Ramos (cell line): ENCODE data around the gene PAX5.
"Not testable (repeated sequence)": the region's sequence is repeated elsewhere in the genome, so short reads cannot be mapped to it uniquely, and the experiment has no call there.

Source experiments
- in situ Hi-C: fragments of 300-500 bp; cut with MboI; formaldehyde crosslinking; loops from one replicate; pipeline ENCODE4 v1.14.3; 2022; ENCODE audit warnings: low sequenced_read_pairs; ENCODE audit not compliant: unreplicated experiment

Gene PAX5

DNA sequence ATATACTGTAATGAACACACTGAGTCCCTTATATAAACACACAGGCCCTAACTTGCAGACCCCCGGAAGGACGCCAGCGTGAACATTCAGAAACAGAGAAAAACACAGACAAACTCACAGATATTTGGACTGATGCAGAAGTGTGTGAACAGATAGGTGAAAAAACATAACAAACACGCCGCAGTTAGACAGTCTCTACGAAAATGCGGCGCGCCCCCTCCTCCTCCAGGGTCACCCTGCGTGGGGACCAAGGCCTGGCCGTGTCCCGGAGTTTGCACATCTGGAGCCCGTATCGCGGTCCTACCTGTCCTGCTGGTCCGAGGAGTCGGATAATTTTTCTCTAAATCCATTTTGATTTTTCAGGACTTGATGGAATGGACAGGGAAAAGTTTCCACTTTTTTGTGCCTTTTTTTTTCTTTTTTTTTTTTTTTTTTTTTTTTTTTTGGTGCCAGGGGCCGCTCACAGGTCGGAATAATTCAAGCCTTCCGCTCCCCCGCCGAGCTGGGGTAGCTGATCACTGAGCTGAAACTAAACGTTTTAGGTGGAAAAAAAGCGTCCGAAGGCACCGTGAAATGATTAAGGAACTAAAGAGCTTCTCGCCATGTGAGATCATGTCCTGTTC is at the start of gene PAX5:
PAX5 (minus strand) TSS at position 587 of the 623 bp plus-strand sequence; CDS start at position 350, 237 bp downstream.
- in situ Hi-C loops, result loop anchor here (10.0 kb wide), 2 partner anchors 91 to 371 kb away; partner anchors contain the start of gene ZCCHC7

DNA sequence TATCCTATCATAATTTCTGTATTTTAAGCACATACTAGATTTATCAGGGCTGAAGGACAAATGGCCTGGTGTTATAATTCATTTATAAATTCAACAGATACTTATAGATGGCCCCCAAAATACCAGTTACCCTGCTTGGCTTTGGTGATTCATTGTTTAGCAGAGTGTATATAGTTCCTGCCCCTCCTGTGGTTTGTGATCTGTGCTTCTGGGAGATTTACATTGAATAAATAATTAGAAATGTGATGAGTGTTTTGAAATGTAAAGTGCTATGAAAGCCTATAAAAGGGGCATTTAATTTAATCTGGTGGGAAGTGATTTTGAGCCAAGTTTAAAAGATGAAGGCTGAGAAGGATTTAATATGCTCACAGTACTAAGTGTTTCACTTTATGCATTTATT is 49.6 kb upstream of the PAX5 start:
- in situ Hi-C loops, result no loop called here

DNA sequence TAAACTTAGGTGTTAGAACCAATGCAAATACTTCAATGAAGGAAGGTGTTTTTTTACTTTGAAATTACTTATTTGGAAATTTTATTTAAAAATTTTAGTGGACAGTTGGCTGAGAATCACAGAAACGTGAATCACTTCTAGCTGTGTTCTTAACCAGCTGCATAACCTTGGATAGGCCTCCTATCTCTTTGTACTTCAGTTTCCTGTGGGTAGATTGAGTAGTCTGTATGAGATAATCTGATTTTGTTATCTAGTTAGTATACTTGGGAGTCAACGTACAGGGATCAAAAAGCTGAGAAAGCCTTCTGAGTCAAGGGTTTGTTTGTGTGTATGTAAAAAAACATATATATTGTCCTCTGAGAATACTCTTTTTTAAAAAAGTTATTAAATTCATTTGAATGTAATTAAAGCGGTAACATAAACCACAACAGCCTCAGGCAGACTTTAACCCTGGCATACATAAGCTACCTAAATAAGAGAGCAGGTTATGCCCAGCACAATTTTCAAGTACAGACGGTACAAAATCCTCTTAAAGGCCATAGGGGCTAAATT is 48.2 kb upstream of the PAX5 start:
- in situ Hi-C loops, result no loop called here

DNA sequence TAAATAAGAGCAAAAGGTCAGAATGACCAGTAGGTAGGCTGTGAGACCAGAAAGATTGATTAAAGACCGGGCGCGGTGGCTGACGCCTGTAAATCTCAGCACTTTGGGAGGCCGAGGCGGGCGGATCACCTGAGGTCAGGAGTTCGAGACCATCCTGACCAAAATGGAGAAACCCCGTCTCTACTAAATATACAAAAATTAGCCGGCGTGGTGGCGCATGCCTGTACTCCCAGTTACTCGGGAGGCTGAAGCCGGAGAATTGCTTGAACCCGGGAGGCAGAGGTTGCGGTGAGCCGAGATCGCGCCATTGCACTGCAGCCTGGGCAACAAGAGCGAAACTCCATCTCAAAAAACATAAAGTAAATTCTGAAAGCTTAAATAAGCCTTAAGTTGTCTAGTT is 47.4 kb upstream of the PAX5 start:
- in situ Hi-C loops, result not testable (repeated sequence)

DNA sequence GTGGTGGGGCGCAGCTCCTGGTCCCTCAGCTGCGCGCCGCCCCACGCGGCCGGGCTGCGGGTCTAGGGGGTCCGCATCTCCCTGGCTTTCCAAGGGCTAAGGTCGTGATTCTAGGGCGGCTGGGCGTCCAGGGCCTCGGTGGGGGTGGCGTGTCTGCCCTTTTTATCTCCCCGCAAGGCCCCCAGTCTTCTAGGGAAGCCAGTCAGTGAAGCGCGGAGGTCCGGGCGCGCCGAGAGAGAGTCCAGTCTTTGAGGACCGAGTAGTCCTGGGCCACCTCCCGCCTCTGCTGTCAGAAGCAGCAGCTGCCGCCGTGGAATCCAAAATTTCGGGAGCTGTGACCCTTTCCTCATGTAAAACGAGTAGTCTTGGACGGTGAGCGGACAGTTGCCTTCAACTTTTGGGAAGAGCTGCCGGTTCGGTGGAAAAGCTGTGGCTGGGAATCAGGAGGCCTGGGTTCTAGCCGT is 46.1 kb upstream of the PAX5 start:
- in situ Hi-C loops, result not testable (repeated sequence)

DNA sequence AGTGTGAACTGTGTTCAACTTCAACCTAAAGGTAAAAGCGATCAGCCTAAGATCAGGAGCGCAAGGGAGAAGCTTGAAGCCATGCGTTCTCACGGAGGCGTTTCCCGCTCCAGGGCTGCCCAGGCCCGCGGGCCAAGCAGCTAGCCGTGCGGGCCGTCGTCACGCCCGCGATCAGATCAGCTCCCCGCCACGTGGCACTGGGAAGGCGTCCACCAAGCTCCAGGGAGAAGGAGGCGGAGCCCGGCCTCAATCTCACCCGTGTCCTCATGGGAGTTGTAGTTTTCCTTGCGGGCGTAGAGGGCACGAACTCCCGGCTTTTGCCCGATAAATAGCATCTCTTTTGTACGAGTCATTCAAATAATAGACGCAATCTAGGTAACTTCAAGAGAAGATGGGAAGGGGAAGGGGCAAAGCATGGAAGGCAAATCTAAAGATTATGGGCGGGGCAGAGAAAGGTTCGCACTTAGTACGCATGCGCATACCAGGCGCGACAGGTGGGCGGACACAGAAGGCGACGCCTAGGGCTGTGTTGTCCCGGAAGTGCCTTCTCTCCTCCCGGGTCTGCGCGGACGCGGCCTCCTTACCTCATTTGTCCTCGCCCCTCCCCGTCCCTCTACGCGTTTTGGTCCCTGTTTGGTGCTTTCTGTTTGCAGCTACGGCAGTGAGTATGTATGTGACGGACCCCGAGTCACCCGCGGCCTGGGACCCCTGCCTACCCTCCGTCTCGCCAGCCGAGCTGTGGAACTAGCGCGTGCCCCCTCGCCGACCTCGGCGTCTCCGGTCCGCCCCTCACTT is 45.5 kb upstream of the PAX5 start:
- in situ Hi-C loops, result loop anchor here (5.0 kb wide), 1 partner anchor 37 kb away; no protein-coding TSS in a partner anchor

DNA sequence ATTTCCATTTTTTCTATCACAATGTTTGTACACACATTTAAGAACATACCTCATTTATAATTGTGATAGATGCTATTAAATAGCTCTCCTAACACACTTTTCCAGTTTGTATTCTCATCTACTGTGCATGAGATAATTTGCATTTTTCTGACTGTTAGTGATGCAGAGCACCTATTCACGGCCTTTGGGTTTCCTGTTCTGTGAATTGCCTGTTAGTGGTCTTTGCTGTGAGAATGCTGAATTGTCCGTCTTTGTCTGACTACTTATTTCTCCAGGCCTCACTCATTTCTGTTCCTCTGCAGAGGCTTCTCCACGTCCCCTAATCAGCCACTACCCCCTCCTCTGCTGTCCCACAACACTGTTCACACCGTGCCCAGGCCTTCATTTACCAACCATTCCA is 40.7 kb upstream of the PAX5 start:
- in situ Hi-C loops, result loop anchor here (5.0 kb wide), 1 partner anchor 32 kb away; no protein-coding TSS in a partner anchor

DNA sequence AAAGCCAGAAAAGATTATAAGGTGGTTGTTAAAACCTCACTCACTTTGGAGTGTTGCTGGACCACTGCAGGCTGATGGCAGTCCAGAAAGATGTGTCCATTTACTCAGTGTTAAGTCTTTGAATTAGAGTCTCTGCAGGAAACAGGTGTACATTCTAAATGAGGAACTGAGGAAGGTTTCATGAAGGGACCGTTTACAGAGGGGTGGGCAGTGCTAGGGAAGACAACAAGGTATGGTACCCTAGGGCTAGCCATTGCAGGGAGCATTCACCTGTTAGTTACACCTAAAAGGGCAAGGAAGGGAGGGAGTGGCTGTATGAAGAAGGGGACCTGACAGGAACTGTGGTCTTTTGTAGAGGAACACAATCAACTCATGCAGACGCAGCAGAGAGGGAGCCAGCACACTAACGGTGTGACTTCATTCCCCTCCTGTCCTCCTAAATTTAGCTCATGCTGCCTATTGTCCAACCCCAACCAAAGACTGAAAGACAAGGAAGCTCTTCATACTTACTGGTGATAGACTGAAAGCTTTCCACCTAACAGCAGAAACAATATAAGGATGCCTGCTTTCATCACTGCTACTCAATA is 32.2 kb upstream of the PAX5 start:
- in situ Hi-C loops, result no loop called here

DNA sequence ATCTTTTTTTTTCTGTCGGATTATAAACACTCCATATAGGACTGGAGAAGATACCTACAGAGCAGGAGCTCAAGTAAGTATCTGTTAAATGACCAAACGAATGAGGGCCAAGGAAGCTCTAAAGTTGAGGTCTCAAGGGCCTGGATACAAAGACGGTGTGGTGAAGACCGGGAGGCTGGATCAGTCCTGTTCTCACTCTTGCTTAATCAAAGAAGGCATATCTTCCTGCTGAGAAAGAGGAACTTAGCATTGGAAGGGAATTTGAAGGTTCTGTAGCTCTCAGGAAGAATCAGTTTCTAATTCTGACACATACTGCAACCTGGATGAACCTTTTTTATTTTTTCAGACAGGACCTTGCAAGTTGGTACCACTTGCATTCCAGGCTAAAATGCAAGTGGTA is 28.3 kb upstream of the PAX5 start:
- in situ Hi-C loops, result no loop called here

DNA sequence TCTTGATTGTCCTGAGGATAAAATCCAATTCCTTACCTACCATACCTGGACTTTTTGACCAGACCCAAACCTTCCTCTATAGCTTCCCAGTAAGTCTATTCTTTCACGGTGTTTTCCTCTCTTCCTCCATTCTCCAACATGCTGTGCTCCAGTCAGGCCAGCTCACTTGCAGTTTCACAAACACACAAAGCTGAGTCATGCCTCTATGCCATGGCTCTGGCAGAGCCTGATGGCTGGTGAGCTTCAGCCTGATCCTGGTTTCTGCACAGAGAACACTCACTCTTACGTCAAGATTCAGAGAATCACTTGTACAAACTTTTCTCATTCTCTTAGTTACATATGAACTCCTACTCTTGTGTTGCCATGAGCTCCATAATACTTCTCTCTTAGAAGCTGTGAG is 27.7 kb upstream of the PAX5 start:
- in situ Hi-C loops, result no loop called here

DNA sequence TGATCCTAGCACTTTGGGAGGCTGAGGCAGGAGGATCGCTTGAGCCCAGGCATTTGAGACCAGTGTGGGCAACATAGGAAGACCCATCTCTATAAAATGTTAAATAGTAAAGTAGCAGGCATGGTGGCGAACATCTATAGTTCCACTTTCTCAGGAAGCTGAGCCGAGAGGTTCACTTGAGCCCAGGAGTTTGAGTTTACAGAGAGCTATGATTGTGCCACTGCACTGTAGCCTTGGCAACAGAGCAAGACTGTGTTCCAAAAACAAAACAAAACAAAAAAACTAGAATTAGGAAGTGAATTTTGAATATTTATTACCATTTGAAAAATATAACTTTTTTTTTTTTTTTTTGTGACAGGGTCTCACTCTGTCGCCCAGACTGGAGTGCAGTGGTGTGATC is 26.8 kb upstream of the PAX5 start:
- in situ Hi-C loops, result no loop called here

DNA sequence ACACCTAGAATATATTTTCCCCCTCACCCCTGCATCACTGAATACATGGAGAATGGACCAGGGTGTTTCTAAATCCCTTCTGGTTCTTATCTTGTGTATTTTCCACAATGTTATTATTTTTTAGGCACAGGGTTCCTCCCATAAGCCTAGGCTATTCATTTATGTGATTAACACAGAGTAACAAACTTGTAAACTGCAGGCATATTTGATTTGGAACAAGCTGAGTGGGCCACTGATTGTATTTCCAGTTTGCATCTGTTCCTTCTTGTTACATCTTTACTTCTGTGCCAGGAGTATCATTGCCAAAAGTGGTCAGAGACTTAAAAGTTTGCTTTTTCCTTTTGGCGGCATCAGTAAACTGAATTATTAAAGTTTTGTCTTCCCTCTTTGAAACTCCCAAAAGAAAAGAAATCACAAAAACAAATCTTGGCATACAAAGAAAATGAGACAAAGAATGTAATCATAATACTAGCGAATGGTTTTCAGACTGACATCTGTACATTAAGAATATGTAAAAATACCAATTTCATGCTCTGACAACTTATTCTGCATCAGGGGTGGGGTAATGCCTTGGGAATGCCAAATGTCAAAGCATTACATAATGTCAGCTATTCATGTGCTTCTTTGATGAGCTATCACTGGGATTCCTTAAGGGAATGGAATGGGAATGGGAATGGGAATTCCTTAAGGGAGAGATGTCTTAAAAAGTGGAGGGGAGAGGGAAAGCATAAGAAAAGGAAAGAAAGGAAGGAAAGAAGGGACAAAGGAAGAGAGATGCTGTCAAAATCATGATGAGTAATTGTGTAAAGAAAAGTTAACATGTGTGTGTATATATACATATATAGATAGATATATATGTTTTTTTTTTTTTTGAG is 22.2 kb upstream of the PAX5 start:
- in situ Hi-C loops, result no loop called here

DNA sequence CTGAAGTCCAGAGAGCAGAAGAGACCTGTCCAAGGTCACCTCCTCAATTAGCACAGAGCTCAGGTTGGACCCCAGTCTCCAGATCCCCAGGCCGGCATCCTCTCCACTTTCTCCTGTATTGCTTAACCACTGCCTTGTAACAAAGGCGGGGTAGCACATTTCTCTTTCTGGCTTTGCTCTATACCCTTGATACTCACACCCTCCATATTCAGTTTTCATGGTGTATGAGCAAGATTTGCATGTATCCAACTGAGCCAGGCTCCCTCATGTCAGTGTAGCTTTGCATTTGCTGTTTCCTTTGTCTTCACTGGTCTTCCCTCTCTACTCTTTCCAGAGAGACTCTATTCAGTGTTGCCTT is 20.3 kb upstream of the PAX5 start:
- in situ Hi-C loops, result not testable (repeated sequence)

DNA sequence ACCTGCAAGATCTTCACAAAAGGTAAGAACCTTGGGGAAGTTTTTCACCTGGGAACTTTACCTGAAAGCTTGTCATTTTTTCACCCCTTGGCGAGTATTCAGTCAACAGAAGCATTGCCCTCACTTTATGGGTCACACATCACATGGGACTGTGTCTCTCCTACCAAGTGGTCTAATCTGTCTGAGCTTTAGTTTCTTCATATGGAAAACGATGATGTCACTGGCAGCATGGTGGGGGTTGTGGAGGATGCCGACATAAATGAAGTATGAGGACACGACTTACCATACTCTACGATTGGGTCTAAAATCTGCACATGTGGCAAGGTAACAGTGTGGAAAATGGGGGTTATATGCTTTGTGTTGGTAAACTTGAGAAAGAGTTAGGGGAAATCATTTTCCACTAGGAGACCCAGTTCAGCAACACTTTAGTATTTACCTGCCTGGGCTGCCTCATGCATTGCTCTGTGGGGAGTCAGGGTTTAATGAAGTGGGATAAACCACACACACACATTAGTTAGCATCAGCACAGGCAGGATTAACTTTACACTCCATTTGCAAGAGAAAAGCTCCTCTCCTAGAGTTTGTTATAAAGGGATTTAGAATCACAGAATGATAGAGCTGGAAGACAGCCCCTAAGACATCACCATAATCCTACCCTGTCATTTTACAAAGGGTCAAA is 19.8 kb upstream of the PAX5 start:
- in situ Hi-C loops, result no loop called here

DNA sequence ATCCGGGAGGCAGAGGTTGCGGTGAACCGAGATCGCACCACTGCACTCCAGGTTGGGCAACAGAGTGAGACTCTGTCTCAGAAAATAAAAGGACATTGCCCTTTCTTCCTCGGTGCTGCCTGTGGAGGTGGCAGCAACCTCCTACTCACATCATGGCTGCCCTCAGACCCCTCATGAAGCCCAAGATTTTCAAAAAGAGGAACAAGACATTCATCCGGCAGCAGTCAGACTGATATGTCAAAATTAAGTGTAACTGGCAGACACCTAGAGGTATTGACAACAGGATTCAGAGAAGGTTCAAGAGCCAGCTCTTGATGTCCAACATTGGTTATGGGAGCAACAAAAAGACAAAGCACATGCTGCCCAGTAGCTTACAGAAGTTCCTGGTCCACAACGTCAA is 12.6 kb upstream of the PAX5 start:
- in situ Hi-C loops, result no loop called here

DNA sequence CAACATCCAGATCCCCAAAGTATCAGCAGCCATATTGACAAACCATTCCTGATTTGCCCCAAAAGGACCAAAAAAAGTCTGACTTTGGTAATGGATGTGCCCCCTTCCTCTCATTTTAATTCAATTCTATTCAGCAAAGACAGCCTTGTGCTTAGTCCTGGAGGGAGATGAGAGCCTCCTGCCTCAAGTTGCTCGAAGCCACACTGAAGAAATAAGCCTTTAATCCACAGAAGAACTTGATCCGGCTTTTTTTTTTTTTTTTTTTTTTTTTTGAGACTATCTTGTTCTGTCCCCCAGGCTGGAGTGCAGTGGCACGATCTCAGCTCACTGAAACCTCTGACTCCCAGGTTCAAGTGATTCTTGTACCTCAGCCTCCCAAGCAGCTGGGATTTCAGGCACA is 8.4 kb upstream of the PAX5 start:
- in situ Hi-C loops, result loop anchor here (5.0 kb wide), 1 partner anchor 35 kb away; no protein-coding TSS in a partner anchor

DNA sequence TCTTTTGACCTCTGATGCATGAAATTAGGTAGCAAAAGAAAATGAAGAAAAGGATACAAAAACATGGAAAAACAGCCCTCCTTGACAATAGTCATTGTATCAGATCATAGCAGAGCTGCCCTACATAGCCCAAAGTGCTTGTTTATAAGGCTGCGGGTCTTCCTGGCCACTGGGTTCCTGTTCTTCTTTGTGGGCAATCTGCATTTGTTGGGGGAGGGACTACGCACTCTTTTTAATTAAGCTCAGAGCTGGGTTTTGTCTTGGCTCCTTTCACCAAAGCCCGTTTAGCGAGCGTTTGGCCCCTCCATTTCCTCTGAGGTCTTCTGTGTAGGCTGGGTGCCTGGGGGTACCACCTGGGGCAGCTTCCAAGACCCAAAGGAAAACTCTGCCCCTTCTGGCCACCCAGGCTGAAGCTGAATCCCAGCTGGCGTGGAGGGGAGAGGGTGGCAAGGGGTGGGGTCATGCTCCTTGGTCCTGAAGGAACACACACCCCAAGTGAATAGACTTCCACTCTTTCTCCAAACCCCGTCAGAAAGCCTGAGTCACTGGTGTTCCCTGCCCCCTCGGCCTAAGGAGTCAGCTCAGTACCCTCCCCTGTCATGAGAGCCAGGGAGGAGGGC is 6.5 kb upstream of the PAX5 start:
- in situ Hi-C loops, result loop anchor here (5.0 kb wide), 1 partner anchor 37 kb away; no protein-coding TSS in a partner anchor

DNA sequence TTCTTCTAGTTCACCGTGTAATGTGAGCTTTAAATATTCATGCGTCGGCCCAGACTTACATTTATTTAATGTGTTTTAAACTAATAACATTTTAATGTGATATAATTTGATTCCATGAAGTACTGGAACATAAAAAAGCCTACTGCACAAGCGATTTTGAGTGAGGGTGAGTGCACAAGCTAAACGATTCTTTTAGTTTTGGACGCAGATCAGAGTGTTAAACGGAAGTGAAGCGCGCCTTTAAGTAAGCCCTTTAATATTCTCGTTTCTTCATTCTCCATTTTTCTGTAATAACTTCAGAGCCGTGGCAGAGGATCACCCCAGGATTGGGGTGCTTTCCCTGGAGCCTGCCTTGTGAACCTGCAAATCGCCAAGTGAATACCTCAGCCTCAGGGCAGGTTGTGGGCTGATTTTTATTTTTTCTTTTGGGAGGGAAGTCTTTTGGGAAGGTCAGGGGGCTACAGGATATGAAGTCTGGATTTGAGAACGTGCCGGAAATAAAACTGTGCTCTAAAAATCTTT is 4.9 kb upstream of the PAX5 start:
- in situ Hi-C loops, result loop anchor here (10.0 kb wide), 2 partner anchors 86 to 366 kb away; partner anchors contain the start of gene ZCCHC7
